ENCODE measurements around the gene LCE2B. TPM values are rescaled to one million over a fixed set of nuclear protein-coding genes. Genes with fewer than 3 reads are reported as not detected.
A peak's percentile ranks its signal among the peaks of the same experiment; 100 is the strongest.

LCE2B gene
- total RNA-seq, 1 donor from 2014 or later, result not detected

GRCh38 chr1:152645146-152645545 is 40.8 kb upstream of the LCE2B start:
- Histone ChIP-seq H3K9me3 (ENCODE audit: insufficient read depth, low read depth, low read length) (no peaks in the 10 kb centered on the region), H3K4me1 (ENCODE audit: insufficient read depth, low read length) (no peaks in the 10 kb centered on the region), H3K4me2 (ENCODE audit: low read length) (no peak overlapping the region), H3K9ac (ENCODE audit: low read length) (no peak overlapping the region), H2AFZ (ENCODE audit: low read depth, low read length) (no peak overlapping the region), H3K36me3 (ENCODE audit: insufficient read depth, low read length) (no peaks in the 10 kb centered on the region), H3K4me3 (ENCODE audit: insufficient read depth, low read depth, low read length) (no peak overlapping the region), H4K20me1 (ENCODE audit: insufficient read depth, low read length) (no peaks in the 10 kb centered on the region), H3K27me3 (ENCODE audit: insufficient read depth, low read length) (no peaks in the 10 kb centered on the region), H3K79me2 (ENCODE audit: insufficient read depth, low read length) (no peaks in the 10 kb centered on the region), H3K27ac (ENCODE audit: low read depth, low read length) (no peak overlapping the region)
- peaks cover 13% of the 10 kb centered on the region for H3K27me3 Mint-ChIP-seq (ENCODE audit: low read depth, unreplicated experiment)
- TF ChIP-seq EZH2 (IDR thresholded peaks at IDR 0.05; ENCODE audit: insufficient read depth, low read length) (no peak), CTCF (IDR thresholded peaks at IDR 0.05; ENCODE audit: insufficient read depth, low read depth, low read length) (no peak)
- peaks cover 2% of the 10 kb centered on the region for H3K9me3 Mint-ChIP-seq (ENCODE audit: unreplicated experiment)
- DNase-seq (ENCODE audit: low read depth), result no peak
- H3K4me1 Mint-ChIP-seq (ENCODE audit: low read depth, unreplicated experiment), result no peaks in the 10 kb centered on the region
- H3K4me3 Mint-ChIP-seq (ENCODE audit: unreplicated experiment), result no peak overlapping the region
- H3K27ac Mint-ChIP-seq (ENCODE audit: unreplicated experiment), result no peak overlapping the region
- FAIRE-seq, result no peak
- no peaks in the 10 kb centered on the region for H3K36me3 Mint-ChIP-seq (ENCODE audit: low read depth, unreplicated experiment)

- Mint-ChIP-seq H3K4me1 (ENCODE audit: low read depth, unreplicated experiment) (no peaks in the 10 kb centered on the region), H3K4me3 (ENCODE audit: unreplicated experiment) (no peak overlapping the region), H3K27ac (ENCODE audit: unreplicated experiment) (no peak overlapping the region), H3K27me3 (ENCODE audit: low read depth, unreplicated experiment) (peaks cover 13% of the 10 kb centered on the region), H3K9me3 (ENCODE audit: unreplicated experiment) (peaks cover 2% of the 10 kb centered on the region), H3K36me3 (ENCODE audit: low read depth, unreplicated experiment) (no peaks in the 10 kb centered on the region)
- H3K27ac ChIP-seq (ENCODE audit: low read depth, low read length), result no peak overlapping the region
- H3K4me2 ChIP-seq (ENCODE audit: low read length), result no peak overlapping the region
- no peaks in the 10 kb centered on the region for H3K4me1 ChIP-seq (ENCODE audit: insufficient read depth, low read length)
- no peak overlapping the region for H3K9ac ChIP-seq (ENCODE audit: low read length)
- TF ChIP-seq EZH2 (IDR thresholded peaks at IDR 0.05; ENCODE audit: insufficient read depth, low read length) (no peak), CTCF (IDR thresholded peaks at IDR 0.05; ENCODE audit: insufficient read depth, low read depth, low read length) (no peak)
- H4K20me1 ChIP-seq (ENCODE audit: insufficient read depth, low read length), result no peaks in the 10 kb centered on the region
- no peaks in the 10 kb centered on the region for H3K27me3 ChIP-seq (ENCODE audit: insufficient read depth, low read length)
- DNase-seq (ENCODE audit: low read depth) (no peak), FAIRE-seq (no peak)
- no peak overlapping the region for H2AFZ ChIP-seq (ENCODE audit: low read depth, low read length)
- no peaks in the 10 kb centered on the region for H3K9me3 ChIP-seq (ENCODE audit: insufficient read depth, low read depth, low read length)
- no peaks in the 10 kb centered on the region for H3K79me2 ChIP-seq (ENCODE audit: insufficient read depth, low read length)
- no peak overlapping the region for H3K4me3 ChIP-seq (ENCODE audit: insufficient read depth, low read depth, low read length)
- H3K36me3 ChIP-seq (ENCODE audit: insufficient read depth, low read length), result no peaks in the 10 kb centered on the region
These were observed 39.3 kb upstream of the LCE2B start for GRCh38 chr1:152646656-152647055.

- Mint-ChIP-seq H3K27ac (ENCODE audit: unreplicated experiment) (no peak overlapping the region), H3K4me3 (ENCODE audit: unreplicated experiment) (no peak overlapping the region), H3K9me3 (ENCODE audit: unreplicated experiment) (no peaks in the 10 kb centered on the region), H3K4me1 (ENCODE audit: low read depth, unreplicated experiment) (no peaks in the 10 kb centered on the region), H3K27me3 (ENCODE audit: low read depth, unreplicated experiment) (peaks cover 3% of the 10 kb centered on the region), H3K36me3 (ENCODE audit: low read depth, unreplicated experiment) (no peaks in the 10 kb centered on the region)
- no peak overlapping the region for H3K9ac ChIP-seq (ENCODE audit: low read length)
- no peak overlapping the region for H3K4me3 ChIP-seq (ENCODE audit: insufficient read depth, low read depth, low read length)
- H3K27ac ChIP-seq (ENCODE audit: low read depth, low read length), result no peak overlapping the region
- TF ChIP-seq EZH2 (IDR thresholded peaks at IDR 0.05; ENCODE audit: insufficient read depth, low read length) (no peak), CTCF (IDR thresholded peaks at IDR 0.05; ENCODE audit: insufficient read depth, low read depth, low read length) (peak; percentile 55)
- H2AFZ ChIP-seq (ENCODE audit: low read depth, low read length), result no peak overlapping the region
- no peaks in the 10 kb centered on the region for H4K20me1 ChIP-seq (ENCODE audit: insufficient read depth, low read length)
- H3K4me2 ChIP-seq (ENCODE audit: low read length), result no peak overlapping the region
- no peaks in the 10 kb centered on the region for H3K9me3 ChIP-seq (ENCODE audit: insufficient read depth, low read depth, low read length)
- H3K4me1 ChIP-seq (ENCODE audit: insufficient read depth, low read length), result no peaks in the 10 kb centered on the region
- H3K79me2 ChIP-seq (ENCODE audit: insufficient read depth, low read length), result no peaks in the 10 kb centered on the region
- no peaks in the 10 kb centered on the region for H3K27me3 ChIP-seq (ENCODE audit: insufficient read depth, low read length)
- H3K36me3 ChIP-seq (ENCODE audit: insufficient read depth, low read length), result no peaks in the 10 kb centered on the region
- DNase-seq (ENCODE audit: low read depth), result no peak
- no peak for FAIRE-seq
These were observed 31.8 kb upstream of the LCE2B start for GRCh38 chr1:152654110-152654509.
